ENCODE results near the gene ACSM2B.
"Not testable (repeated sequence)": the region's sequence is repeated elsewhere in the genome, so short reads cannot be mapped to it uniquely, and the experiment has no call there.

ACSM2B gene

DNA sequence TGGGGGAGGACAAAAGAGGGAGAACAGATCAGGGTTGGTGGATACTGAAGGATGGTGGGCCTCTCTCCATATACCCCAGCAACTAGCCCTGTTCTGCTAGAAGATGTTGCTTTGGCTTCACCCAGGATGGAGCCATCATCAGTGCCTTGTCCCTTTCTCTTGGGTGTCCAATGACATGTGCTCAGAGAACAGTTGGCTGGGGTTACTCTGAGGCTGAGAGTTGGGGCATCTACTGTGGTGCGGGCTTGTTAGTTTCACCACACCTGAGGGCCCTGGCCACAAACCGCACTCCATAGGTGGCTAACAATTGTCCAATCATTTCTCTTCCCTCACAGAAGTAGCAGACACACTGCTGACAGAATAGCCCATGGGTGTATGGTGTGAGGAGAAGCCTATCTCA is 18.9 kb upstream of the ACSM2B start:
- not testable (repeated sequence) for DNase-seq

- DNase-seq = not testable (repeated sequence)
Measured at GRCh38 chr16:20592780-20593179, 16.6 kb upstream of the ACSM2B start.

DNA sequence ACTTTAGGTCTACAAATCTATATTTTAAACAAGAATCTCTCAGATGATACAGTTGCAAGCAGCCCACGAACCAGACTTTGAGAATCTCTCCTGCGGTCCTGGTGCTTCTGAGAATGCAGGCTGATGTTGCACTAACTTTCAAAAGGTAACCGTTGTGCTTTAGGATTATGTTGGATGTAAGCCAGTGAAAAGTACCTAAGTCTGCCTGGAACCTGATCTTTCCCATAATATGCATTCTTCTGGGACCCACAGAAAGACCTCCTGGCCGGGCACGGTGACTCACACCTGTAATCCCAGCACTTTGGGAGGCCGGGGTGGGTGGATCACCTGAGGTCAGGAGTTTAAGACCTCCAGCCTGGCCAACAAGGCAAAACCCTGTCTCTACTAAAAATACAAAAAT is 13.3 kb upstream of the ACSM2B start:
- not testable (repeated sequence) for DNase-seq

DNA sequence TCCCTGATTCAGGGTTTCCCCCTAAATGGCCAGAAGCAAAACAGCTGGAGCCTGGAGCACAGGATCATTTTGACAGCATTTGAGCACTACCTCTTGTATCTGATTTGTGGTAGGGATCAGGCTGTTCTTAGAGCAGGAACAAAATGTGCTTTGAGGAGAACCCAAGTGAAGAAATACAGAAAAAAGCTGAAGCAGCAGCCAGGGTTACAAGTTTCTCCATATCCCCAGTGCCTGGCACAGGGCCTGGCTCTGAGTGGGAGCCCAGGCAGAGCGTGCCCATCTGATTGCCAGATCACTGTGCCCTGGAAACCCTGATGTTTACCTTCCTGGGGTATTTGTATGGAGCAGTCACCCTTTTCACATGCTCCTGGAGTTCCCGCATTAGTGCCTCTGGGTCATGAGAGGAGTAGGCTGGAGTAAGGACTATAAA is 11.5 kb upstream of the ACSM2B start:
- DNase-seq = not testable (repeated sequence)

DNA sequence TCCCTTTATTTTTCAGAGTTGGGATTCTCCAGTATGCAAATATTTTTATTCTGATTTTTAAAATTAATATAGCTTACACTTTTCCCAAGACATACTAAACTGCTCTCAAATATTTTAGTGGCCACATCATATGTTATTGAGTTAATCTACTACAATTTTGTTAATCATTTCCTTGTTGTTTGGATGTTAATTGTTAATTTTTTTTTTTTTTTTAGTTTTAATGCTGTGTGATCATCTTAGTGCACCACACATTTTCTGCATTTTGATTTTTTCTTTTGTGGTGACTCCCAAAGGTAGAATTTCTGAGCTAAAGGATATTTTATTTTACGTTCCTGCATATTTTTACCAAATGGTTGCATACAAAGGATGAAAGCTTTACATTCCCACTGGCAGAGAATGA is 10.5 kb upstream of the ACSM2B start:
- DNase-seq = not testable (repeated sequence)

DNA sequence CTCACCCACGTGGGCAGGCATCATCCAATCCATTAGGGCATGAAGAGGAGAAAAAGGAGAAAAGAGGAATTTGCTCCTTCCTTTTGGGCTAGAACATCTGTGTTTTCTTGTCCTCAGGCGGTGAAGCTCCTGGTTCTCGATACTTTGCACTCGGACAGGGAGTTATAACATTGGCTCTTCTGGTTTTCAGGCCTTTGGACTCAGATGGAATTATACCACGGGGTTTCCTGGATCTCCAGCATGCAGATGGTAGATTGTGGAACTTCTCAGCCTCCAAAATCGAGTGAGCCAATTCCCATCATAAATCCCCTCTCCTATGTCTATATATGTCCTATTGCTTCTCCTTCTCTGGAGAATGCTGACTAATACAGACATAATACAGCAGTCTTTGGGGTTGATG is 9.9 kb upstream of the ACSM2B start:
- not testable (repeated sequence) for DNase-seq

DNA sequence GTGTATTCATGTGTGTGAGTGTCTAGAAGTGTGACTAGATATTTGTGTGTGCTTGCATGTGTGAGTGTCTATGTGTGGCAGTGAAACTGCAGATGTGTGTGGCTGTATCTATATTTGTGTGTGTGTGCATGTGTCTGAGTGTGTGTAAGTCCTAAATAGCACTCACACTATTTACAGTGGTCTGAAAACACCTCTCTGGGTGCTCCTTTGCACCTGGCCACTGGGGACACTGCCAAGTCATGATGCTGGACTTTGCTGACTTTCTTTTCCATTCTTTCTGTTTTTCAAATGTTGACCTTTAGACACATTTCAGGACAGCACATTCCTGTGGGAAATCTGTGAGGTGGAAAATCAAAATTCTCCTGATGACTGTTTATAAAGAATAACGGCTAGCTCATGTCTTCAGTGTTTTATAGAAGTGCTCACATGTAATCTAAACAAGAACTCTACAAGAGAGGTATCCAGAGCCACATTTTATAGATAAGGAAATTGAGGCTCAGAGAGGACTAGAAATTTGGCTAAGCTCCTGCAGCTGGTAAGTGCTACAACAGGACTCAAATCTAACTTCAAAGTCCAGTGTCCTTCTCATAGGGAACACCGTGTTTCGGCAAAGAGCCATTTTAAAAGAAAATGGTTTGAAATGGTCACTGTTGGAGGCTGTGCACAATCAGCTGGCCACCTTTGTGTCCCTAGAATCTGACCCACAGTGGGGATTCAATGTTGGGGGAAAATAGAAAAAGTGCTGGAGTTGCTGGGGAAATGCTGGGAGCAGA is 4.5 kb upstream of the ACSM2B start:
- not testable (repeated sequence) for DNase-seq

GRCh38 chr16:20578091-20578490 is 1.9 kb upstream of the ACSM2B start:
- not testable (repeated sequence) for DNase-seq

DNA sequence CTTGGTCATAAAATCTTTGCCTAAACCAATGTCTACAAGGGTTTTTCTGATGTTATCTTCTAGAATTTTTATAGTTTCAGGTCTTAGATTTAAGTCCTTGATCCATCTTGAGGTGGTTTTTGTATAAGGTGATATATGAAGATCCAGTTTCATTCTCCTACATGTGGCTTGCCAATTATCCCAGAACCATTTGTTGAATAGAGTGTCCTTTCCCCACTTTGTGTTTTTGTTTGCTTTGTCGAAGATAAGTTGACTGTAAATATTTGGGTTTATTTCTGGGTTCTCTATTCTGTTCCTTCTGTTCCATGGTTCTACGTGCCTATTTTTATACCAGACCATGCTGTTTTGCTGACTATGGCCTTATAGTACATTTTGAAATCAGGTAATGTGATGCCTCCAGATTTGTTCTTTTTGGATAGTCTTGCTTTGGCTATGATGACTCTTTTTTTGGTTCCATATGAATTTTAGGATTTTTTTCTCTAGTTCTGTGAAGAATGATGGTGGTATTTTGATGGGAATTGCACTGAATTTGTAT is 7.0 kb downstream of the ACSM2B start:
- not testable (repeated sequence) for DNase-seq

- DNase-seq = no peak
Measured at GRCh38 chr16:20568404-20568803, 7.8 kb downstream of the ACSM2B start.

- no peak for DNase-seq
Measured at GRCh38 chr16:20566864-20567263, 9.3 kb downstream of the ACSM2B start.

- DNase-seq = not testable (repeated sequence)
Measured at GRCh38 chr16:20565334-20565733, 10.8 kb downstream of the ACSM2B start.

DNA sequence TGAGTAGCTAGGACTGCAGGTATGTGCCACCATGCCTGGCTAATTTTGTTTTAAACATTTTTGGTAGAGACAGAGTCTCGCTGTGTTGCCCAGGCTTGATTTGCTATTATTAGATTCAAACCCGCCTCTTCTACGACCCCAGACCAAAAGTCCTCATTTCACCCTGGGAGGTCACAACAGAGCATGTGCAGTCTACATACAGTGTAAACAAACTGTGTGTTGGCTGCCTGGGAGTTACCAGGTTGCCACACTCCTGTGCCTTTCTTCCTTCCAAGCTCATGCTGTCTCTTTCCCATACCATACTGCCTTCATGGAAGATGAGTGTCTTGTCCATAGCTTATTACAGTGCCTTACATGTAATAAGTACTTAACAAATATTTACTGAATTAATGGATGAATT is 11.9 kb downstream of the ACSM2B start:
- not testable (repeated sequence) for DNase-seq

DNA sequence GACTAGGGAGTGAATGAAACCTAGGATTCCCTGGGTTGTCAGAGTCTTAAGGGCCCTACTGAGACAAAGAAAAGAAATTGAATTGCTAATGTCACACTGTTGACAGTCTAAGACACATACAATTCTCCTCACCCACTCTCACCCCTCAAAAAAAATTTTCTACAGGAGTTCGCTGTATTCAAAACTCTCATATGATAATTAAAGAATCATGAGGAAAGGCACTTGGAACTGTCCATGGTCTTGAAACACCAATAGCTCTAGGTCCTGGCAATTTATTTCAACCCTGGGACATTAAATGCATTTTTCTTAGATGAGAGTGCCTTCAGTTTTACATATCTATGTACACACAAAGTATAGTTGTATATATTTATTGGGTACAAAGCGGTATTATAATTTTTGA is 20.5 kb downstream of the ACSM2B start:
- not testable (repeated sequence) for DNase-seq

DNA sequence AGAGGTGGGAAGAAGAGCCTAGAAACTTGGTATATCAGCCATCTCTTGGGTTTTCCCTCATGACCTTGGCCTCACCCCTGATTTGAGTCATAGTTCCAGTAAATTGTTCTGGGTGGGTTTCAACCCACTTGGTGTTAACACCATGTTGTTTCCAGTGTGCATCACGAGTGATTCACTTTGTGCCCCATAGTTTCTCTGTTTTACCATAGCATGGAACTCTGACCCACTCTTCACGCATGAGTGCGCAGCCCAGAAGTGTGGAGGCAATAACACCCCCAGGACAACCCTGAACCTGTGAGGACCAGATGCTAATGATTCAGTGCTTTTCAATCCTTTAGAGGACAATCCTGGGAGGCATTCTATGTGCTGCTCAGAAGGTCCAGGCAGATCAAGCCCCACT is 21.5 kb downstream of the ACSM2B start:
- DNase-seq = not testable (repeated sequence)

DNA sequence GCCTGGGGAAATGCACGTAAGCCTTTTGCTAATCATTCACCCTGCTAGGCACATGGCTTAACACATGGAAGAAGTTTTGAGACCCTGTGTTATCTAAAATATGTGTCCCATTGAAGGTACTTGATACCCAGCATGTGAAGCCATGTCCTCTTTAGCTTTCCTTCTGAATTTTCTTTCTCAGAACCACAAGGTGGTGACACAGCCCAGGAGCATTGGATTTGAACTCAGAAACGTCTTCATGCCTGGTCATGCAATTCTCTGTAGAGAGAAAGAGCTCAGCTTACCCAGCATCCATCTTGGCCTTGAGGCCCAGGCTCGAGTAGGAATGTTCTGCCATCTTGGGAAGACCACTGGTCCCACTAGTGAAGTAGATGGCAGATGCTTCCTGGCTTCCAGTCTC is 22.7 kb downstream of the ACSM2B start:
- not testable (repeated sequence) for DNase-seq

GRCh38 chr16:20546951-20547350 is 29.2 kb downstream of the ACSM2B start:
- not testable (repeated sequence) for DNase-seq

- not testable (repeated sequence) for DNase-seq
Measured at GRCh38 chr16:20546278-20546853, 29.8 kb downstream of the ACSM2B start.

GRCh38 chr16:20540603-20541316 is 35.4 kb downstream of the ACSM2B start:
- not testable (repeated sequence) for DNase-seq

GRCh38 chr16:20538687-20539086 is 37.5 kb downstream of the ACSM2B start:
- no peak for DNase-seq

- no peak for DNase-seq
Measured at GRCh38 chr16:20538181-20538580, 38.0 kb downstream of the ACSM2B start.

GRCh38 chr16:20536669-20537068 is 39.5 kb downstream of the ACSM2B start:
- not testable (repeated sequence) for DNase-seq

GRCh38 chr16:20532284-20532792 is 43.8 kb downstream of the ACSM2B start:
- not testable (repeated sequence) for DNase-seq

All from activated effector memory CD4-positive, alpha-beta T cell treated with Interleukin-2 at 50 U/mL for 16 hours (primary cell).